ENCODE measurements around the gene BTBD16.

- TF ChIP-seq, protein P1, sequence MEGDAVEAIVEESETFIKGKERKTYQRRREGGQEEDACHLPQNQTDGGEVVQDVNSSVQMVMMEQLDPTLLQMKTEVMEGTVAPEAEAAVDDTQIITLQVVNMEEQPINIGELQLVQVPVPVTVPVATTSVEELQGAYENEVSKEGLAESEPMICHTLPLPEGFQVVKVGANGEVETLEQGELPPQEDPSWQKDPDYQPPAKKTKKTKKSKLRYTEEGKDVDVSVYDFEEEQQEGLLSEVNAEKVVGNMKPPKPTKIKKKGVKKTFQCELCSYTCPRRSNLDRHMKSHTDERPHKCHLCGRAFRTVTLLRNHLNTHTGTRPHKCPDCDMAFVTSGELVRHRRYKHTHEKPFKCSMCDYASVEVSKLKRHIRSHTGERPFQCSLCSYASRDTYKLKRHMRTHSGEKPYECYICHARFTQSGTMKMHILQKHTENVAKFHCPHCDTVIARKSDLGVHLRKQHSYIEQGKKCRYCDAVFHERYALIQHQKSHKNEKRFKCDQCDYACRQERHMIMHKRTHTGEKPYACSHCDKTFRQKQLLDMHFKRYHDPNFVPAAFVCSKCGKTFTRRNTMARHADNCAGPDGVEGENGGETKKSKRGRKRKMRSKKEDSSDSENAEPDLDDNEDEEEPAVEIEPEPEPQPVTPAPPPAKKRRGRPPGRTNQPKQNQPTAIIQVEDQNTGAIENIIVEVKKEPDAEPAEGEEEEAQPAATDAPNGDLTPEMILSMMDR (IDR thresholded peaks at IDR 0.05) = no peak
- no peak for TF ChIP-seq POLR2A (IDR thresholded peaks at IDR 0.05)
Measured at GRCh38 chr10:122336961-122337360, 65.9 kb downstream of the BTBD16 start.
